ENCODE measurements around the gene SLC1A4. TPM values are rescaled to one million over a fixed set of nuclear protein-coding genes. Genes with fewer than 3 reads are reported as not detected.

The SLC1A4 gene
- 8.1 TPM for total RNA-seq

DNA sequence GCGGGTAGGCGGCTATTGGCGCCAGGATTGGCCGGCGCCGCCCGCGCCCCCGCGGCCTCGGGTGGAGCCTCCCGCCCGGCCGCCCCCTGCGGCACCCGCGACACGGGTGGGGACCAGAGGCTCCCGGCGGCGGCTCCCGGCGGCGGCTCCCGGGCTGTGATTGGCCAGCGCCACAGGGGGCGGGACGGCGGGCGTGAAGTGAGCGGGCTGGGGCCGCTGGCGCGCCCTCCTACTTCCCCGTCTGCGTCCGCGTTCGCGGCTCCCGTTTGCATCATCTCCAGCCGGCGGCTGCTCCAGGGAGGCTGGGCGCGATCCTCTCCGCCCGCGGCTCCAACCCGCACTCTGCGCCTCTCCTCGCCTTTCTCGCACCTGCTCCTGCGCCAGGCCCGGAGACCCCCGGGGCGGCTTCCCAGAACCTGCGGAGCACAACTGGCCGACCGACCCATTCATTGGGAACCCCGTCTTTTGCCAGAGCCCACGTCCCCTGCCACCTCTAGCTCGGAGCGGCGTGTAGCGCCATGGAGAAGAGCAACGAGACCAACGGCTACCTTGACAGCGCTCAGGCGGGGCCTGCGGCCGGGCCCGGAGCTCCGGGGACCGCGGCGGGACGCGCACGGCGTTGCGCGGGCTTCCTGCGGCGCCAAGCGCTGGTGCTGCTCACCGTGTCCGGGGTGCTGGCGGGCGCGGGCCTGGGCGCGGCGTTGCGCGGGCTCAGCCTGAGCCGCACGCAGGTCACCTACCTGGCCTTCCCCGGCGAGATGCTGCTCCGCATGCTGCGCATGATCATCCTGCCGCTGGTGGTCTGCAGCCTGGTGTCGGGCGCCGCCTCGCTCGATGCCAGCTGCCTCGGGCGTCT is at the start of gene SLC1A4:
Gene SLC1A4 (plus strand): TSS at position 274 of the 856 bp plus-strand sequence. CDS start 245 bp downstream, at position 519.
- peak; percentile 89 for ATAC-seq
- peak; percentile 98 for DNase-seq (ENCODE audit: low spot score)

DNA sequence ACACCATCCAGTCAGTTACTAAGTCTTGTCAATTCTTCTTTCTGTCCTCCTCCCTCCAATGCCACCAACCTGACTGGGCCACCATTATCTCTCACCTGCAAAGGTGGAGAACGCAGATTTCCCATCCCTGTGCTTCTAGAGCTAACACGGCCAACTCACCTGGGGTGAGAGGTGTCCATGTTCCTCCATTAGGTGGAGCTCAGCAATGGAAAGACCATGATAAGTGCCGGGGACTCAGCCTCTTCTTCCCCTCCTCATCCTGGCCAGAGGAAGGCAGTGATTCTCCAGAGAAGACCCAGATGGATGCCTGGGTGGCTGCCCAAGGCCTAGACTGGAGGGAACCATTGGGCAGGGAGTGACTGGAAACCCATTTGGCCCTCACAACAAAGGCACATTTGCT is 48.1 kb upstream of the SLC1A4 start:
- DNase-seq (ENCODE audit: low spot score), result no peak
- no peak for ATAC-seq

GRCh38 chr2:64941801-64942200 is 47.4 kb upstream of the SLC1A4 start:
- ATAC-seq, result no peak
- no peak for DNase-seq (ENCODE audit: low spot score)

DNA sequence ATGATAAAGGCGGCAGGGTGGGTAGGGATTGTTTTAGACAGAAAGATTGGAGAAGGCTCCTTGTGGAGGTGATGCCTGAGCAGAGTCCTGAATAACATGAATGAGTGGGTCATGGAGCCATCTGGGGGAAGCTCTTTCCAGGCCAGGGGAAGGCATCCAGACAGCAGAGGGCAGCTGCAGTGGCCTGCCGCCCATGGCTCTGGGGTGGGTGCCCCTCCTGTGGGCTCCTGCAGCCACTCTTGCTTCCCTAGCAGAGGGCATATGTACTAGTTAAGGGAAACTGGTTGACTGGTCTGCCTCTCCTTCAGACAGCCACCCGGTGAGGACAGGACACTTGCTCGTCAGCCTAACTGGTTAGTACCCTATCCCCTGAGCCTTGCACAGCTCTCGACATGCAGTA is 46.5 kb upstream of the SLC1A4 start:
- ATAC-seq (no peak), DNase-seq (ENCODE audit: low spot score) (no peak)

GRCh38 chr2:64943387-64944150 is 45.6 kb upstream of the SLC1A4 start:
- ATAC-seq, result peak; percentile 92

DNA sequence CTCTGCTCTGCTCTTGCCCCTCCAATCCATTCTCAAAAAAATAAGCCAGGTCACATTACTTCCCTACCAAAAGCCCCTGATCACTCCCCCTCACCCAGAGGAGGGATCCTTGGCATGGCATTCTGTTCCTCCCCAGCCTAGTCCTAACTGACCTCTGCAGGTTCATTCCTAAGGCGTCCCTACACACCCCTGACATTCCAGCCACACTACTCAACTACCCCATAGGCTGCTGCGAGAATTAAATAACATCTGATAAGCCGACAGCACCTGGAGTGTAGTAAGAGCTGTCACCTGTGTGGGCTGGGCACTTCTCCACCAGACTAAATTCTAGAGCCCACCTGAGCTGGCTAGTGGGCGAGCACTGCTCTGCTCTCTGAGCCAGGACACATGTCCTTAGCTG is 44.7 kb upstream of the SLC1A4 start:
- DNase-seq (ENCODE audit: low spot score) (no peak), ATAC-seq (no peak)

More at GRCh38 chr2:64943387-64944150, 45.6 kb upstream of the SLC1A4 start:
- DNase-seq (ENCODE audit: low spot score), result peak; percentile 96

DNA sequence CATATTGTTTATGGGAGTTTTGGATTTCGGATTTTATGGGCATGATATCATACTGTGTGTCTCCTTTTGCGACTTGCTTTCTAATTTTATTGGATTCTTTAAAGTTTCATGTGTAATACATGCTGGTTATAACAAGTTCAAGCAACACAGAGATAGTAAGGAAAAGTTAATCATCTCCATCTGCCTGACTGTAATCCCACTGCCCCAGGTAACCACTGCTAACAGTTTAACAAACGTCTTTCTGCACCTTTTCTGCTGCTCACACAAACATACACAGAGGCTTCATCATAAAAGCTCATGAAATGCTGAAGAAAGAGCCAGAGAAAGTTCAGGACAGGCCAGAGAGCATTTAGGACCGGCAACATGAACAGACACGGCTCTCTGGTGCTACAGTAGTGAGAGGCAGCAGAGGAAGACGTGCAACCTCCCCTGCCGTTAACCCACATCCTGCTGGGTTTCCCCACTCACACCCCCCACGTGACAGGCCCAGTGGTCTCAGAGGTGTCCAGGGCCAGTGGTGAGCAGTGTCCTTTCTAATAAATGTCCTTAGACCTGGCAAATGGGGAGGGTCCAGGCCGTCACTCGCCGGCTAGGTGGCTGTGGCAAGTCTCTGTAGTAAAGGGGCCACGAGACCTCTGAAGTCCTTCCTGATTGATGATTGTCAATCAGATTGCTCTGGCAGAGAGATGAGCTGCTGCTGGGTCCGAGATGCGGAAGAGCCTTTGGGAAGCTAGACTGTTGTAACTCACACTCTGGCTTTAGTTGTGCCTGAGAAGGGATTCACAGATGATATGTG is 43.0 kb upstream of the SLC1A4 start:
- DNase-seq (ENCODE audit: low spot score), result no peak
- no peak for ATAC-seq

GRCh38 chr2:64946769-64947247 is 42.4 kb upstream of the SLC1A4 start:
- no peak for ATAC-seq
- DNase-seq (ENCODE audit: low spot score), result no peak

- ATAC-seq, result no peak
- no peak for DNase-seq (ENCODE audit: low spot score)
Measured at GRCh38 chr2:64947885-64948284, 41.3 kb upstream of the SLC1A4 start.

GRCh38 chr2:64950226-64951160 is 38.7 kb upstream of the SLC1A4 start:
- ATAC-seq (peak; percentile 67), DNase-seq (ENCODE audit: low spot score) (no peak)

DNA sequence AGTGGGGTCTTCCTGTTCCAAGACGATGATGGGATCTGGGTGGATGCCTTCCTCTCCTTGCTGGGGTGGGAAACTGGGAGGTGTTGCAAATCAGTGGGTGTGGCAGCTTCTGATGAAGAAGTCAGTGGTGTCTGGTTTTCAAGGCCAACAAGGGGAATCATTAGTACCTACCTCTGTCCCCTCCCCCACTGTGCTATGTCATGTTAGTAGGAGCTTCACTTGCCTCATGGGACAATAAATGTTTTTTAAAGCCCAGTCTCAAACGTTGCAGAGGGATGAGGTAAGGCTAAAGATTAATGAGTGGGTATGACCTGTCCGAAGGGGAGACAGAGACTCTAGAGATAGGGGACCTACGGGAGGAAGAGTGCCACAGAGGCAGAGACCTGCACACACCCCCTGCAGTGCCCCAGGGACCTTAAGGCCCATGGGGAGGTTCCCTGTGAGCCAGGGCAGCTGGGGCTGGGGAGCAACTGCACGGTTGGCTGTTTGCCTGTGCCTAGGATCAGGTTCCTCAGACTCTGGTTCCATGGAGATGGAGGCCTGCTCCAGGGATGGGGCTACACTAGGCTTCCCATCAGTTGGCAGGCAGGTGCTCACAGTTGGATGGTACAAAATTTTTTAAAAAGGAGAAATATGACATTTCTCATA is 37.8 kb upstream of the SLC1A4 start:
- ATAC-seq, result no peak
- no peak for DNase-seq (ENCODE audit: low spot score)

- ATAC-seq, result no peak
Measured at GRCh38 chr2:64952096-64952495, 37.1 kb upstream of the SLC1A4 start.

GRCh38 chr2:64952511-64953482 is 36.4 kb upstream of the SLC1A4 start:
- ATAC-seq (no peak), DNase-seq (ENCODE audit: low spot score) (no peak)

More at GRCh38 chr2:64952096-64952495, 37.1 kb upstream of the SLC1A4 start:
- DNase-seq (ENCODE audit: low spot score), result no peak

- no peak for DNase-seq (ENCODE audit: low spot score)
- ATAC-seq, result no peak
Measured at GRCh38 chr2:64955467-64955866, 33.7 kb upstream of the SLC1A4 start.

DNA sequence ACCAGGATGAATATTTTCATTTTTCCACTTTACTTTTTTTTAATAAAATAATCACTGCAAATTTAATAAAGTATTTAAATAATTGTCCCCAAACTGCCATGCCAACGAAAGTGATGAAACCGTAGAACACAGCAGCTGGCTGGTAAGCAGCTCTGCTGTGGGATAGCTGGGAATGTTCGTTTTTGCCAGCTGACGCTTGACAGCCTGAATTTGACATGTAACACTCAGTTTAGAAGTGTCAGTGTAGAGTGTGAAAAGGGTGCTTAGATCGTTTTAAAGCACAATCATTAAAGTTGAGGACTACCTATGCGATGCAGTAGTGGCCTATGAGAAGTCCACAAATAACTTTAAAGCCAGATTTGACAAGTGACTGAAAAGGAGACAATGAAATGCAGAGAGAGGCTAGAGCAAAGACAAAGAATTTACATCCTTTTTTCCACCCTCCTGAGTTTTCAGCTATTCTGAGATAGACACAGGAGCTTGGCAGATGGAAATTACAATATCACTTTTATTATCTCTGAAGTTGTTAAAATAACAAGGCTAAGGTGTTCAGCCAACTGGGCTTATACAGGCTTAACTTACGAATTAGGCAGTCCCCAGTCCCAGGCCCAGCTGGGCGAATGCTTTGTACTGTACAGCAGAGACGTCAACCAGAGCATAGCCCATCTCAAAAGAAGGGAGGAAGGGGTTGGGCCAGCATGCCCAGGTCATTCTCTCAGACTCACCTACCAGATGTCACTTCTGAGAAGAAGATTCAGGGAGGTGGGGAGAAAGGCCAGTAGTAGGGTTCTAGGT is 31.9 kb upstream of the SLC1A4 start:
- DNase-seq (ENCODE audit: low spot score) (no peak), ATAC-seq (no peak)

DNA sequence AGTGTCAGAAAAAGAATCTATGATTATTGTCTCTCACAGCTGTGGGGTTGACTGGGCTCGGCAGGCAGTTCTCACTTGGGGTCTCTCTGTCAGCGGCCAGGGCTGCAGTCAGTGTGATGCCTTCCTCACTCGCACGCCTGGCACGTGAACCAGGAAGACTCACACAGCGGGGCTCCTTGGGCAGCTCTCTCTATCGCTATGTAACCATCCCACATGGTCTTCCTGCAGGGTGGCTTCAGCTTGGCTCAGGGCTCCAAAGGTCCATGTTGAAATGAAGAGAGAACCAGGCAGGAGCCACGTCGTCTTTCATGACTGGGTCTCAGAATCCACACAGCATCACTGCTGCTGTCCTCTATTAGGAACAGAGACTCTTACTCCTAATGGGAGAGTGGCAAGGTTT is 30.6 kb upstream of the SLC1A4 start:
- peak; percentile 20 for ATAC-seq
- DNase-seq (ENCODE audit: low spot score), result no peak

GRCh38 chr2:64960819-64961218 is 28.4 kb upstream of the SLC1A4 start:
- no peak for ATAC-seq
- no peak for DNase-seq (ENCODE audit: low spot score)

All from left lobe of liver (tissue), 2 donors.